Psoas muscle (tissue), 8 donors: ENCODE results near the gene HSPG2. TPM values are rescaled to one million over a fixed set of nuclear protein-coding genes. Genes with fewer than 3 reads are reported as not detected.

Source experiments
- ATAC-seq, 4 donors: fragments of 200-7000 bp; cut with Tn5 transposase; one replicate each; pipeline ENCODE4 v1.9.1; 2020; ENCODE audit warnings: moderate library complexity in 3 of 4, mild to moderate bottlenecking in 2 of 4
- DNase-seq, 2 donors: peaks; one replicate each; pipeline ENCODE4 v3.0.0-alpha.2; 2020
- H3K27ac ChIP-seq: fragments of 200-600 bp; one replicate; pipeline ENCODE4 v1.8.0; 2022
- H3K27me3 ChIP-seq, 3 donors: fragments of 200-600 bp in 1 of 3; one replicate each; pipeline versions ENCODE4 v1.6.1 to v1.8.0; 2013 to 2022; ENCODE audit warnings: low read length in 2 of 3, mild to moderate bottlenecking in 2 of 3, moderate library complexity in 1 of 3; ENCODE audit not compliant: insufficient read depth in 3 of 3
- H3K36me3 ChIP-seq, 2 donors: fragments of 200-600 bp in 1 of 2; one replicate each; pipeline versions ENCODE4 v1.6.1 to v1.8.0; 2013 to 2022; ENCODE audit warnings: low read depth in 1 of 2, mild to moderate bottlenecking in 1 of 2, moderate library complexity in 1 of 2; ENCODE audit not compliant: insufficient read depth in 1 of 2
- H3K4me1 ChIP-seq: fragments of 200-600 bp; one replicate; pipeline ENCODE4 v1.8.0; 2022
- H3K4me3 ChIP-seq: fragments of 200-600 bp; one replicate; pipeline ENCODE4 v1.8.0; 2022; ENCODE audit warnings: mild to moderate bottlenecking
- H3K9me3 ChIP-seq: fragments of 200-600 bp; one replicate; pipeline ENCODE4 v1.8.0; 2022
- CTCF ChIP-seq: fragments of 200-600 bp; IDR thresholded peaks from one replicate; pipeline ENCODE4 v1.8.0; 2022; ENCODE audit warnings: antibody characterized with exemption
- WGBS, 3 donors: extraction: QIAGEN DNeasy Blood & Tissue Kit; methylation state at CpG; one replicate each; pipeline versions ENCODE4 v1.1.6 to v1.1.7; 2013; 5-methylcytosine and 5-hydroxymethylcytosine counted together
- intact Hi-C, 2 donors: fragments of 100-400 bp; cut with DNase I; formaldehyde crosslinking; loops; one replicate each; pipeline versions ENCODE4 v1.11.0 to v1.14.2; 2022
- polyA plus RNA-seq, 3 donors: library from polyadenylated mRNA; stranded (reverse); fragments of 200-250 nt; gene quantifications; one replicate each; pipeline ENCODE4 v1.2.3, GENCODE V29; 2013
- total RNA-seq, 4 donors: library from RNA; stranded (reverse); fragmentation: NEBNext Ultra II Directional in 2 of 4; extraction: Animal tissue kit (Norgen Biotek cat#: 25700) in 2 of 4; gene quantifications; one replicate each; pipeline versions ENCODE4 v1.2.1 to v1.2.4, GENCODE V29; 2021 to 2023
- donor health status: healthy with polysubstance abuse.
- donor health status: DM: no; HTN: no; CAD: no; lungs with moderate emphysema.
- donor health status: Bipolar disorder and iron deficiency.
- donor health status: healthy.
- donor health status: DM: yes; HTN: yes; CAD: no.
- donor health status: DM: no; HTN: no; CAD: no.
- donor health status: DM: no; HTN: no; CAD: no.
- donor health status: DM: yes; HTN: yes; CAD: no.

HSPG2 gene
- total and polyA plus RNA-seq, 7 donors: 24.5 to 168 (median 102) TPM

- Histone ChIP-seq H3K27me3 (no peaks in the 10 kb centered on the region), H3K9me3 (no peaks in the 10 kb centered on the region), H3K4me1 (peaks cover under 1% of the 10 kb centered on the region), H3K4me3 (no peak overlapping the region), H3K36me3 (peaks cover 5 to 71% of the 10 kb centered on the region in 2 donors), H3K27ac (no peak overlapping the region)
- TF ChIP-seq CTCF: no peak
- intact Hi-C loops: no loop called here
- ATAC-seq: no peak
- peak in 1 of 2 donors; percentile 48 for DNase-seq
- WGBS, 3 donors: 89 to 94% (median 91%) methylated on average over 26 to 27 of the region's 27 CpGs
Measured at GRCh38 chr1:21864730-21865129, 72.4 kb downstream of the HSPG2 start.

DNA sequence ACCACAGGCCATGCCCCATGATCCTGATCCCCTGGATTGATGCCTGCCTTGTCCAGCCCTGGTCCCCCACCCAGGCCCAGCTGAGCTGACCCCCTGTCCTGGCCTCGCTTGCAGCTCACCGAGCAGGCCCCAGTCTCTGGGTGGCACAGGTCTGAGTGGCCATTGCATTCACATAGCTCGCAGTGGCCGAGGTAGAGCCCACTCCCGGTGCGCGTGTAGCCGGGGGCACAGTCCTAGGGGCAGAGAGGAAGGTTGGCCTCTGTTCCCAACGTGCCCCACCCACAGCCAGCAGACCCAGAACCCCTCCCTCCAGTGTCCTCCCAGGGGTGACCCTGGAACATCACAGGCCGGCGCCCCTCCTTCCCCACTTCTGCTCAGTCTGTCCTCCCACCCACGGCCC, 73.1 kb downstream of the HSPG2 start:
- 87 to 89% (median 88%) methylated on average over 12 of the region's 12 CpGs for WGBS, 3 donors
- Histone ChIP-seq H3K9me3 (no peaks in the 10 kb centered on the region), H3K36me3 (peaks cover 5 to 71% of the 10 kb centered on the region in 2 donors), H3K27ac (no peak overlapping the region), H3K4me1 (no peaks in the 10 kb centered on the region), H3K27me3 (no peaks in the 10 kb centered on the region), H3K4me3 (no peak overlapping the region)
- no peak for TF ChIP-seq CTCF
- ATAC-seq (peak in 1 of 4 donors; percentile 11), DNase-seq (peak in 1 of 2 donors; percentile 51)
- intact Hi-C loops: no loop called here

DNA sequence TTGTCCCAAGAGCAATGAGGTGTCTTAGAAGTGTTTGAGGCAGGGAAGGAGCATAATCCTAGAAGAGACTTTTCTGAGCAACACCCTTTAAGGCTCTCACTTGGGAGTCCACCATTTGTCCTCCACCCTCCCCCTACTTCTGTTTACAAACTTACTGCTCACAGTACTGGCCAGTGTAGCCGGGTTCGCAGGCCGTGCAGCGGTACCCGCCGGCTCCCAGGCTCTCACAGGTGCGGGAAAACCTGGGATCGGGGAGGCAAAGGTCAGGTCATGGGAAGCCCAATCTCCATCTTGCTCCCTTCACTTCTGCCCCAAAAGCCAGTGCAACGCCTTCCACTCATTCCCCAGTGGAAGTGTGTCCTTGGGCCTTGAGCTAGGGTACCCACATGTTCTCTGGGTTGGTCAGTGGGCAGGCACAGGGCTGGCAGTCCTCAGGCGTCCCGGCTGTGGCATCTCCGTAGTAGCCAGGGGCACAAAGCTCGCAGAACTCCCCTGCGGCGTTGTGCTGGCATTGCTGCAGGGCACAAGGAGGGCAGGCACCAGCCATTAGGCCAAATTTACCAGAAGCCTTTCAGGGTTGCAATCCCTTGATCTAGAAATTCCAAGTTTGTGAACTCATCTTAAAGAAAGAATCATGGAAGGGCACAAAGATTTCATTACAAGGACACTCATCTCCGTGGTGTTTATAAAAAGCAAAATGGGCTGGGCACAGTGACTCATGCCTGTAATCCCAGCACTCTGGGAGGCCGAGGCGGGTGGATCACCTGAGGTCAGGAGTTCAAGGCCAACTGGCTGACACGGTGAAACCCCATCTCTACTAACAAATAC, 75.3 kb downstream of the HSPG2 start:
- intact Hi-C loops: no loop called here

DNA sequence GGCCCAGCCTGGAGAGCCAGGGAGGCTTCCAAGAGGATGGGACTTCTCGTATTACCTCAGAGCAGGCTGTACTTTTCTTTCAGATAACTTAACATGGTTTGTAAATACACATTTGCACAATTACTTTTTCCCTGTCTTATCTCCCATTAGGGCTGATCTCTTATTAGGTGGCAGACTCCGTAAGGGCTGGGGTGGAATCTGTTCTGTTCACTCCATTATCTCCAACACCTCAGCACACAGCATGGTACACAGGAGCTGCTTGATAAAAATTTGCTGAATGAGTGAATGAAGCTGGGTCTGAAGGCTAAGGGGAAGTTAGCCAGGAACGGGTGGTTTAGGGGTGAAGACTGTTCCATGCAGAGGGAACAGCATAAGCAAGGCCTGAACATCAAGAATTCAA, 76.1 kb downstream of the HSPG2 start:
- no peak for TF ChIP-seq CTCF
- H3K4me3 ChIP-seq: no peak overlapping the region
- no peak for DNase-seq
- H3K9me3 ChIP-seq: no peaks in the 10 kb centered on the region
- H3K27ac ChIP-seq: no peak overlapping the region
- H3K36me3 ChIP-seq: peaks cover 5 to 88% of the 10 kb centered on the region in 2 donors
- no peak for ATAC-seq
- intact Hi-C loops: no loop called here
- no peaks in the 10 kb centered on the region for H3K27me3 ChIP-seq
- H3K4me1 ChIP-seq: no peaks in the 10 kb centered on the region
- 89 to 98% (median 96%) methylated on average over 3 of the region's 3 CpGs for WGBS, 3 donors

More for the DNA sequence above, 75.3 kb downstream of the HSPG2 start:
- Histone ChIP-seq H3K4me3 (no peak overlapping the region), H3K27me3 (no peaks in the 10 kb centered on the region), H3K27ac (no peak overlapping the region), H3K9me3 (no peaks in the 10 kb centered on the region), H3K4me1 (no peaks in the 10 kb centered on the region), H3K36me3 (peaks cover 5 to 79% of the 10 kb centered on the region in 2 donors)
- ATAC-seq: peak; percentile 52 to 76 (median 68)
- no peak for DNase-seq
- TF ChIP-seq CTCF: no peak
- WGBS, 3 donors: 82 to 88% (median 85%) methylated on average over 19 of the region's 19 CpGs
